ENCODE results near the gene MLLT10. TPM values are rescaled to one million over a fixed set of nuclear protein-coding genes. Genes with fewer than 3 reads are reported as not detected.

The MLLT10 gene
- total RNA-seq, 1 experiment from 2014 or later: 72.3 TPM

GRCh38 chr10:21756707-21757106 lies 222.7 kb downstream of the MLLT10 start:
- H2AFZ ChIP-seq (ENCODE audit: low read length): no peak overlapping the region
- H3K4me2 ChIP-seq (ENCODE audit: insufficient read depth, insufficient read length, low read length): no peak overlapping the region
- no peak overlapping the region for H3K27ac ChIP-seq (ENCODE audit: insufficient read length, low read depth, low read length)
- H3K18ac ChIP-seq (ENCODE audit: insufficient read length, low read depth, low read length): no peak overlapping the region
- no peak overlapping the region for H3K23ac ChIP-seq (ENCODE audit: insufficient read length, low read depth, low read length)
- no CpG with 5 or more reads among the region's 12 CpGs for WGBS (ENCODE audit: extremely low coverage, insufficient read length, low lambda C conversion rate)
- TF ChIP-seq CTCF (conservative IDR thresholded peaks at IDR 0.05): no peak
- H3K4me1 ChIP-seq (ENCODE audit: insufficient read depth, low read length): peaks cover 9% of the 10 kb centered on the region; the same call in 1 of the 2 replicates
- H3K9me3 Mint-ChIP-seq: no peaks in the 10 kb centered on the region; a peak in 1 of 5 replicates
- H2BK5ac ChIP-seq (ENCODE audit: insufficient read length, low read length): no peak overlapping the region
- peak overlapping the region; percentile 14 for H3K14ac ChIP-seq (ENCODE audit: insufficient read depth, low read length)
- H4K20me1 ChIP-seq (ENCODE audit: control insufficient read depth, insufficient read depth, insufficient read length): no peaks in the 10 kb centered on the region
- H2BK12ac ChIP-seq (ENCODE audit: insufficient read length, low read depth, low read length): no peak overlapping the region
- H3K4ac ChIP-seq (ENCODE audit: low read depth, low read length): no peak overlapping the region
- H2AK5ac ChIP-seq (ENCODE audit: insufficient read length, low read length): no peak overlapping the region
- peaks cover 52 to 56% of the 10 kb centered on the region in 2 experiments for H3K4me1 Mint-ChIP-seq
- H3K79me1 ChIP-seq (ENCODE audit: insufficient read depth, low read depth, low read length, poor library complexity, severe bottlenecking): no peaks in the 10 kb centered on the region
- no peaks in the 10 kb centered on the region; a peak in 1 of 7 replicates for H3K36me3 Mint-ChIP-seq (ENCODE audit: insufficient read depth in 1 of 3, low read depth in 3 of 3)
- no peak for DNase-seq
- no peaks in the 10 kb centered on the region for H3K27me3 ChIP-seq (ENCODE audit: insufficient read depth, low read length)
- H3K56ac ChIP-seq (ENCODE audit: insufficient read length, low read depth, low read length): no peak overlapping the region
- no peak overlapping the region for H2BK15ac ChIP-seq (ENCODE audit: low read depth, low read length)
- no peak overlapping the region for H4K5ac ChIP-seq (ENCODE audit: insufficient read length, low read depth, low read length)
- H3K9me3 ChIP-seq (ENCODE audit: control insufficient read depth, low read depth, low read length): no peaks in the 10 kb centered on the region
- H3T11ph ChIP-seq (ENCODE audit: low read length): no peak overlapping the region
- H3K27ac Mint-ChIP-seq: peak overlapping the region in 1 of 3 experiments; percentile 20; a peak in 1 of 7 replicates
- H3K23me2 ChIP-seq (ENCODE audit: insufficient read length, low read depth, low read length, poor library complexity, severe bottlenecking): no peaks in the 10 kb centered on the region
- no peak overlapping the region for H4K91ac ChIP-seq (ENCODE audit: insufficient read length, low read depth, low read length)
- H3K9ac ChIP-seq (ENCODE audit: extremely low read depth, insufficient read length, low read length): no peak overlapping the region
- no peak overlapping the region for H3K4me3 Mint-ChIP-seq
- H2BK20ac ChIP-seq (ENCODE audit: low read depth, low read length, poor library complexity, severe bottlenecking): no peak overlapping the region
- H3K27me3 Mint-ChIP-seq (ENCODE audit: low read depth): no peaks in the 10 kb centered on the region
- H3K79me2 ChIP-seq (ENCODE audit: insufficient read depth, low read length): no peaks in the 10 kb centered on the region
- H2BK120ac ChIP-seq (ENCODE audit: low read depth, low read length, poor library complexity, severe bottlenecking): no peak overlapping the region
- no peak overlapping the region for H4K8ac ChIP-seq (replicated peaks; ENCODE audit: insufficient read length, low read depth, low read length)
